Panc1 (cell line): ENCODE measurements around the gene GLRX.

Experiments
- CTCF ChIP-seq: fragments of 450-650 bp; IDR thresholded peaks from 2 replicates; pipeline ENCODE4 v1.5.1; 2017; ENCODE audit warnings: mild to moderate bottlenecking
- POLR2AphosphoS5 ChIP-seq: IDR thresholded peaks from 2 replicates; pipeline ENCODE4 v1.6.1; 2012; ENCODE audit warnings: mild to moderate bottlenecking, low read depth, low read length, moderate library complexity
- REST ChIP-seq, 2 experiments: IDR thresholded peaks; 2 replicates each; pipeline ENCODE4 v1.6.1; 2011 to 2012; ENCODE audit warnings: low read depth in 2 of 2, control low read depth in 1 of 2, low read length in 1 of 2, mild to moderate bottlenecking in 1 of 2, moderate library complexity in 1 of 2; ENCODE audit not compliant: insufficient read depth in 1 of 2
- TCF7L2 ChIP-seq: IDR thresholded peaks from 2 replicates; pipeline ENCODE4 v1.6.1; 2011; ENCODE audit warnings: mild to moderate bottlenecking, low read depth, low read length, inconsistent platforms

- TF ChIP-seq CTCF = peak; percentile 60
- no peak for TF ChIP-seq REST (IDR thresholded peaks at IDR 0.05; ENCODE audit: insufficient read depth in 1 of 2, low read depth in 2 of 2, low read length in 1 of 2)
- no peak for TF ChIP-seq POLR2AphosphoS5
- no peak for TF ChIP-seq TCF7L2
Measured at GRCh38 chr5:95847261-95847592, 24.7 kb upstream of the GLRX start.
